GM18951 (cell line): Measurements from ENCODE around the gene LCLAT1.

Source experiments
- POLR2A ChIP-seq: IDR thresholded peaks from 4 replicates; pipeline ENCODE4 v1.6.1; 2011; ENCODE audit warnings: mild to moderate bottlenecking; ENCODE audit not compliant: insufficient read length, insufficient read depth; ENCODE audit errors: extremely low read depth
- in situ Hi-C: fragments of 300-500 bp; cut with MboI; formaldehyde crosslinking; loops from one replicate; pipeline ENCODE4 v1.12.0; 2022; ENCODE audit warnings: low sequenced_read_pairs, mixed read lengths, inconsistent platforms; ENCODE audit not compliant: unreplicated experiment

The LCLAT1 gene

DNA sequence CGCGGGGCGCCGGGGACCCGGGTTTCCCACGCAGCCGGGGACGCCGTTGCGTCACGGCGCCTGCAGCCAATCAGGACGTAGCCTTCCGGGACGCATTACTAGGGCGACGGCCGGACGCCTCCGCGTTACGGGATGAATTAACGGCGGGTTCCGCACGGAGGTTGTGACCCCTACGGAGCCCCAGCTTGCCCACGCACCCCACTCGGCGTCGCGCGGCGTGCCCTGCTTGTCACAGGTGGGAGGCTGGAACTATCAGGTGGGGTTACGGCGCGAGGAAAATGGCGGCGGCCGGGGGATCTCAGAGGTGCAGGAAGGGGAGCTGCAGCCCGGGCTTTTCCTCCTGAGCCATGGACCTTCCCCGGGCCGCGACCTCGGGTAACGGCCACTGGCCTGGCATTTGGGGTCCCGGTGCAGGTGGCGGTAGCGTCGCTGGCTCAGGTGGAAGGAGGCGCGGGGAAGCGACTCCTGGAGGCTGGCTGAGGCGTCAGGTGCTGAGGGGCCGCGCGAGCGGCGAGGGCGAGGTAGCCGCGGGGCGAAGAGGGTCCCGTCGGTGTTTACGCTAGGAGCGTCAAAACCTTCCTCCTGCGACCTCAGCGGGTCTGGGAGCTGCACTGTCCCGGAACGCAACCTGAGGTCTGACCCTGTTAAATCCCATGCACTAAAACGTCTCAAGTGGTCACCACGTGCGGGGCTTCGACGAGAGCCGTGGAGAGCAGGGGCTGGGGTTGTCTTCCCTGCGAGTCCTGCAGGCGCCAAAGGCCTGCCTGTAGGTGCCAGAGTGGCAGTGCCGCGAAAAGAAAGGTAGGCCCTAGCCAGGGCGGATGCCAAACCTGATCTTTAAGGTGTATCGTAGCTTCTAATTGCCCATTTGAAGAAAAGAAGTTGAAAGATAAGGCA, at the start of gene LCLAT1:
Gene LCLAT1 (plus strand): TSS at position 98 of the 897 bp plus-strand sequence. CDS start 78,345 bp downstream, outside the sequence.
- peak; percentile 62 for TF ChIP-seq POLR2A
- in situ Hi-C loops: no loop called here

DNA sequence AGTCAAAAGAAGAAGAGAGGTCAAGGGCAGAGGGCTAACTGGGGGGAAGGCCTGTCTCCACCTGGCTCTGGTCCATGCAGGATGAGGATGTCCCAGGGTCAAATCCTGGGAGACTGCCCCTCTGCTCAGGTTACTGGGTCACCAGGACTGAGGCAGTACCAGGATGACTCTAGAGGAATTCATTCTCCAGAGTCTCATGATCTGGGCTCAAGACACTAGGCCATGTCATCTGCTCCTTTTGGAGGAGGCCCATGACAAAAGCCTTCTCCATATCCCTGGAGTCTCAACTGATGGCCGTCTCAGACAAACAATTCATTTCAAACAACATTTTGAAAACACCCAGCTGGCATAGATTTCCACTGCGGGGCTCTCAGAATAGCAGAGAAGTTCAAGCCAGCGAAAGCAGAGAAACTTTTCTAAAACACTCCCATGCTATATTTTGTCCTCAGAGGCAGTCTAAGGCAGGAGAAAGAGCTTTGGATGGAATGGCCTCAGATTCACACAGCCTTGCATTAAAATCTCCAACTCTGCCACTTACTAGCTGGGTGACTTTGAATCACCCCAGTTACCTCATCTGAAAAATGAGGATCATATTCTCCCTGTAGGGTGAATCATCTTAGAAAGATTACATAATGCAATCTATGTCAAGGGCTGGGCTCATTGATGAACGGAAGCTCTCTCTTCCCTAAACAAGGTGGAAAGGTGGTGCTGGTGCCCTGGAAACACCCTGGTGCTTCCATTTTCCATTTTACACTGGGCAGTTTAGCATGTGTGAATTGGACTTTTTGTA, 48.8 kb upstream of the LCLAT1 start:
- no peak for TF ChIP-seq POLR2A
- in situ Hi-C loops: loop anchor here (25.0 kb wide), 1 partner anchor 289 kb away; no protein-coding TSS in a partner anchor

DNA sequence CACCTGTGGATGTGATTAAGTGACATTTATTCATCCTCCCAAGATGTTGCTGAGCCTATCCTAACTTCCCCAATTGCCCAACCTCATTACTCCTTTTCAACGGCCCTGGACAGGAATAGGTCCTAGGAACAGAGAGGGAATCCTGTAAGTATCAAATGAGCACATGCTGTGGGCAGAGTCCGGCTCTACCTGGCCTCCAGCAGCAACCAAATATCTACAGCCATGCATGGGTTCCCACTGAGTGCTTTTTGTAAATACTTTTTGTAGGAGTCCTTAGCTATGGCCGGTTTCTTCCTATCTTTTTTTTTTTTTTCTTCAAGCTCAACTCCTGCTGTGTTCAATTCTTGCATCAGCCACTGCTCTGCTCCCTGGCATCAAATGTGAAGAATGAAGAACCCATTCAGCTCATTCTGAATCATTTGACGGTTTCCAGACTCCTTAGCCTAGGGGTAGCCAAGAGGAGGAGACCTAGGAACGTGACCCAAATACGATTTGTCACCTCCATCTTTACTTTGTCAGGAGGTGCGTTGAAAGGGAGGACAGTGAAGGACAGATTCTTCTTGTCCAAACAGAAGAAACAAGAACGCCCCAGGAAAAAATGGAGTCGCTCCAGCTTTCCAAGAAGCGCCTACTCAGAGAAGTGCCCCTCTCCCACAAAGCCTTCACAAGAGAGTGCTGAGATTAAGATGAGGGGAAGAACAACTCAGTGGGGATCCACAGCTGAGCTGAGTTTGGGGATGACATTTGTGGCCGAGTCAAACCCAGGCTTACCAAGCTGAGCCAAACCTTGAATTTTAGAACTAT, 46.7 kb upstream of the LCLAT1 start:
- in situ Hi-C loops: no loop called here
- TF ChIP-seq POLR2A: no peak

DNA sequence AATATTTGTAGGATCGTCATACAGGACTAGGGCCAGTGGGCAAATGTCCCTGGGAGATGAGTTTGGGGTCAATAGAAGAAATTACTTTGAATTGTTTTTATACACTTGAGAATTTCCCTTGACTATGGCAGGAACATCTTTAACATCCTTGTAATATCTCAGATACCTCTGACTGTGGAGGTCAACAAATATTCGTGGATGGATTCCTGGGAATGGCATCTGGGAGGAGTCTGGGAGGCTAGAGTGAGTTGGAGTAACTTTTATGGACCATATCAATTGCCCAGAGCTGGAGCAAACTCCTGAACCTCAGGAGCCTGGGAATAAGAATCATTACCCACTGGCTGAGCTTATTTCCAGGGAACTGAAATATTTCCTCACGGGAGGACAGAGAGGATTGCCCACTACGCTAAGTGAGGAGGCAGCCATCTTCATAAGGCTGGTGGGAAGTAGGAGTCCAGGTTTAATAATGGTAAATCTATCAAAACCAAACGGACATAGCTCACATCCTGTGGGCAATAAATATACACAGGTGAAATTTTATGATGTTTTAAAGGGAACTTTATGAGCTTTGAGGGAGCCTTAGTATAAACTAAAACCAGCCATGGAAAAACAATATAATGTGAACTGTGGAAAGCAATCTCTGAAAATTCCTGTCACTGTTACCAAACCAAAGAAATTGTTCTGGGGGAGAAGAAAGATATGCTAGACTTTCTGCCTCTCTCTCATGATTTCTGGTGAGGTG, 44.4 kb upstream of the LCLAT1 start:
- no peak for TF ChIP-seq POLR2A
- in situ Hi-C loops: no loop called here

DNA sequence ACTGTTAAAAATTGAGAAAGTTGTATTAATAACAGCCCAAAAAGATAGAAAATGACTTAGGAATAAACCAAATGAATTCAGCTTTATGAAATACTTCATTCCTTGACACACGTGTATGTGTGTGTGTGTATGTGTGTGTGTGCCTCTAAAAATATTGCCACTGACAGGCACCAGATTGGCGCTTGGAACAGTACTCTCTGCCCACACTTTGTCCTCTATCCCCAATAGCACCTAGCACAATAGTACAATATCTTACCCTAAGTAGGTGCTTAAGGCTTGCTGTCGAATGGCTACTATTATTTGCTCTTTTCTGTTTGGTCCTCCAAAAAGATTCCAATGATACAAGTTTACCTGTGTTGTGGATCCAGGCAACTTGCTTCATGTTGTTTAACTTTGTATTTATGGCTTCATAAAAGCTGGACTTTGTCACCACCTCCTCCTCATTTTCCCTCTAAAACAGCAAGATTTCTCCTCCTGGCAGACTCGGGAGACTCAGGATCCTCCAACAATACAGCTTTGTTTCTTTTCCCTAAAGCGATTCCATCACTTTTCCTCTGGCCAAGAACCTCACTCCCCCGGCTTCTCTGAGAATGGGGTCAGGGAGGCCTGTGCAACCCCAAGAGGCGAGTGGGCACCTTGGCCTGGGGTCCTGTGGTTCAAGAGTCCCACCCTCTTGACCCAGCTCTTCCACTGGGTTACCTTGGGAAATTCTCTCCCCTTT, 43.3 kb upstream of the LCLAT1 start:
- in situ Hi-C loops: no loop called here
- no peak for TF ChIP-seq POLR2A

DNA sequence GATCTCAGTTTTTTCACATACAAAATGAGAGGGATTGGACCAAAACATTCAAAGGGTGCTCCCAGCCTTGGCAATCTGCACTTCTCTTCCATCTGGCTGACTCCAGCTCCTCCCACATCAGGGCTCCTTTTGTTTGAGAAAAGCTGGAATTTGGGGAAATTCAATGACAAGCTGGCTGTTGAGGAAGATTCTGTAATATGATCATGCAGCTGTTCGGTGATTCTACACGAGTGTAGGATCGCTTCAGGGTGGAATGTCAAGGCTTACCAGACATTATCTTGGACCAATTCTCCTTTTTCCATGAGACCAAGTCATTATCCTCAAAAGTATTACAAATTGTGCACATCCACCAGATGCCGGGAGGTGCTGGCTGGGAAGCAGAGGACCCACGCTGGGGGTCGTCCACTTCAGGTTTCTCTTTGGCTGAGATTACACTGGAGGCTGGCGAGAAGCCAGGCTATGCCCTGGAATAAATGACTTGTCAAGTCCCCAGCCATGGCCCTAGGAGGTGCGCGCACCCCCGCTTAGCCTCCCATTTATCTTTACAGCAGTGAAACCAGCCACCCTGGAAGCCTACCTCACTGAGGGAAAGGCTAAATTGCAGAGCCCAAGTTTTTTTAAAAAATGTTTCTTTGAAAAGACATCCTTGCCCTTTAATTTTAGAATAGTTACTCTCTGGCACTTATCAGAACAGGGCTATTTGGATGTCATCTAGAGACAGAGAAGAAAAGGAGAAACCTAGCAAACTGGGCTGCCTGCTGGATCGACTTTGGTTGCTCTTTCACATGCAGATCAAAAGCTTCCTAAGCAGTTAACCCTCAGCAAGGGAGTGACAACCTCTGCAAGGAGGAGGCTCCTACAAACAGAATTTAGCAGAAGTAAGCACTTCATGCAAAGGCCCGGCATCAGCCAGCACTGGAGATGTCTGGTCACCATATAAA, 42.5 kb upstream of the LCLAT1 start:
- no peak for TF ChIP-seq POLR2A
- in situ Hi-C loops: no loop called here

DNA sequence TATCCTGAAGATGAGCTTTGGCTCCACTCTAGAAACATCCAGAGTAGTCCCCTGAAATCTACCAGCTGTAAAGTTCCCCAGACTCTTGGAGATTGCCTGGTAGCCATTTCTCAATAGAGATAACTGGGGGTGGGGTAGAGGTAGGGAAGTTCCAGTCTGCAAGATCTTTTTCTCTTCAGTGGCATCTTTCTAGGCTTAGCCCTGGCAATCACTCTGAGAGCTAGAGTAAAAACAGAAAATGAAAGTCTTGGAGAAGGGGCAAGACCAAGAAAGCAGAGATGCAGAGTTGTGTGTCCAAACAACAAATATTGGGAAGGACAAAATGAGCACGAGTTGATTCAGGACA, 41.8 kb upstream of the LCLAT1 start:
- in situ Hi-C loops: no loop called here
- no peak for TF ChIP-seq POLR2A

DNA sequence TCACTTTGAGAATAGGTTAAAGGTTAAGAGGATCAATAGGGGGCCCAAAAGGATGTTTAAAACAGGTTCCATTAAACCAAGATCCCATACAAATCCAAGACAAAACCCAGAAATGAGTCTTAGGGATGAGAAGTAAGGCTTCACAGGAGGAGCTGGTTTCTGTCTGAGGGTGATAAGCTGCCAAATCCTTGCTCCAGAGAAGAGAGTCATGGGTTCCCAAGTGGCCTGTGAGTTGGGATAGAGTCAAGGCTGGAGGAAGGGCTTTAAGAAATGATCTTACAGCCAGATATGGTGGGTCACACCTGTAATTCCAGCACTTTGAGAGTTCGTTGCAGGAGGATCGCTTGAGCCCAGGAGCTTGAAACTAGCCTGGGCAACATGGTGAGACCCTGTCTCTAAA, 40.2 kb upstream of the LCLAT1 start:
- in situ Hi-C loops: no loop called here

DNA sequence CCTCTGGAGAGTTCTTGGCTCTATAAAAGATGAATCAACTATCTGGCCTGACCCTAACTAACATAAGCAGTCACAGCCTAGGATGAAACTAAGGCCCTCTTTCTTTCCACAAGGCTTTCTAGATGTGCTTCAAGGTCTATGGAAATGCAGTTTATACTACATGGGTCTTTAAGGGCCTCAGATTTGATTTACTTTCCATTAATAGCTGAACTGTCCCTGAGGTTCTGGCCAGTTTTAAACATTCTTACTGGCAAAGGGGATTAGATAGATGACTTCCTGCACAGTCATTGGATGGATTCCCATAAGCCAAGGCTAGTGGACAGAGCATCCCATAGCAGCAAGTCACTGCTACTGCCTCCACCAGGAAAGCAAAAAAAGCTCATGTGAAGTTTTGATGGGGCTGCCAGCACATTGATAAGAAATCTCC, 38.1 kb upstream of the LCLAT1 start:
- no peak for TF ChIP-seq POLR2A
- in situ Hi-C loops: no loop called here

More for the DNA sequence above, 40.2 kb upstream of the LCLAT1 start:
- no peak for TF ChIP-seq POLR2A

DNA sequence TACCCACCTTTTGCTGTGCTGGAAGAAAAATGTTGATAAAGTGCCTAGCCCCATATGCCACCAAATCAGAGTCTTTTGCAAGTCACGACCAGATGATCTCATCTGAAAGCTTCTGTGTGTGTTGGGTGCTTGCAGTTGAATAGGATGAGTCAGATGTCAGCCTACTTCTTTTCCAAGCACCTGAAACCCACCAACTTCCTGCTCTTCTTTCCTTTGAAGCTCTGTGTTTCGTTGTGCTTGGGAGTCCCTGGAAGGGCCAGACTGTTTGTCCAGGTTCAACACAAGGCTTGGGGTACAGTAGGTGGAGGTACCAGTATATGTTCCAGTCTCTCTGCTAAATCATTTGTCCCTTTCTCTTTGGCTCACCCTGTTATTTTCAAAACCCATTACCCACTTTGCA, 36.8 kb upstream of the LCLAT1 start:
- in situ Hi-C loops: no loop called here
- no peak for TF ChIP-seq POLR2A
